Sigmoid colon (tissue), 4 donors: Measurements from ENCODE around the gene TREML2.

Source experiments
- CTCF ChIP-seq, 4 experiments: fragments of 450-650 bp in 3 of 4; fragments of 200-600 bp in 1 of 4; IDR thresholded peaks; one replicate each; pipeline ENCODE4 v1.5.1; 2016 to 2019; ENCODE audit warnings: antibody characterized with exemption in 4 of 4, mild to moderate bottlenecking in 3 of 4, moderate library complexity in 2 of 4
- EP300 ChIP-seq, 4 donors: sonication (generic); formaldehyde crosslinking; IDR thresholded peaks; one replicate each; pipeline ENCODE4 v1.6.1; 2017; ENCODE audit warnings: antibody characterized with exemption in 4 of 4
- POLR2A ChIP-seq, 2 donors: fragments of 450-650 bp; IDR thresholded peaks; one replicate each; pipeline ENCODE4 v1.6.1; 2016; ENCODE audit warnings: antibody characterized with exemption in 2 of 2, mild to moderate bottlenecking in 2 of 2, moderate library complexity in 2 of 2
- POLR2AphosphoS5 ChIP-seq, 4 donors: sonication (generic); formaldehyde crosslinking; IDR thresholded peaks; one replicate each; pipeline ENCODE4 v1.6.1; 2017; ENCODE audit warnings: antibody characterized with exemption in 4 of 4

GRCh38 chr6:41229721-41230120 is 28.8 kb upstream of the TREML2 start:
- TF ChIP-seq CTCF (IDR thresholded peaks at IDR 0.05) (no peak), POLR2AphosphoS5 (IDR thresholded peaks at IDR 0.05) (no peak), EP300 (IDR thresholded peaks at IDR 0.05) (no peak), POLR2A (IDR thresholded peaks at IDR 0.05) (no peak)
